RWPE2 (cell line): Measurements from ENCODE around the gene FGF6.

Experiments used
- ATAC-seq: fragments of 200-7000 bp; cut with Tn5 transposase; 3 replicates; pipeline ENCODE4 v1.9.1; 2021; ENCODE audit warnings: low read depth
- DNase-seq: peaks from one replicate; pipeline ENCODE4 v3.0.0-alpha.2; 2020; ENCODE audit warnings: low spot score
- H3K27ac ChIP-seq: fragments of 450-650 bp; 2 replicates; pipeline ENCODE4 v1.5.1; 2017; ENCODE audit warnings: mild to moderate bottlenecking; ENCODE audit not compliant: poor library complexity, severe bottlenecking
- H3K27me3 ChIP-seq: fragments of 250-450 bp; sonication (Bioruptor Pico); 2 replicates; pipeline ENCODE4 v1.5.1; 2021; ENCODE audit warnings: mild to moderate bottlenecking, moderate library complexity; ENCODE audit not compliant: insufficient read depth, poor library complexity, severe bottlenecking
- H3K36me3 ChIP-seq: fragments of 250-450 bp; sonication (Bioruptor Pico); 2 replicates; pipeline ENCODE4 v1.5.1; 2020; ENCODE audit warnings: low read depth, mild to moderate bottlenecking, moderate library complexity
- H3K4me1 ChIP-seq: fragments of 250-450 bp; sonication (Bioruptor Pico); 2 replicates; pipeline ENCODE4 v1.5.1; 2021; ENCODE audit warnings: mild to moderate bottlenecking, moderate library complexity; ENCODE audit not compliant: insufficient read depth, poor library complexity, severe bottlenecking
- H3K4me3 ChIP-seq: fragments of 250-450 bp; sonication (Bioruptor Pico); 2 replicates; pipeline ENCODE4 v1.5.1; 2021; ENCODE audit warnings: mild to moderate bottlenecking, moderate library complexity; ENCODE audit not compliant: severe bottlenecking
- H3K9me3 ChIP-seq: fragments of 250-450 bp; sonication (Bioruptor Pico); 2 replicates; pipeline ENCODE4 v1.5.1; 2021; ENCODE audit warnings: mild to moderate bottlenecking, moderate library complexity; ENCODE audit not compliant: severe bottlenecking
- CTCF ChIP-seq: fragments of 450-650 bp; IDR thresholded peaks from one replicate; pipeline ENCODE4 v1.5.1; 2017; ENCODE audit warnings: mild to moderate bottlenecking, moderate library complexity; ENCODE audit not compliant: poor library complexity, severe bottlenecking

Gene FGF6

GRCh38 chr12:4402996-4403395 lies 42.6 kb downstream of the FGF6 start:
- H3K27ac ChIP-seq, result no peak overlapping the region
- ATAC-seq (no peak), DNase-seq (no peak)
- H3K4me1 ChIP-seq, result no peaks in the 10 kb centered on the region
- H3K27me3 ChIP-seq, result peaks cover 29% of the 10 kb centered on the region
- H3K4me3 ChIP-seq, result no peak overlapping the region
- H3K9me3 ChIP-seq, result no peaks in the 10 kb centered on the region
- H3K36me3 ChIP-seq, result no peaks in the 10 kb centered on the region
- TF ChIP-seq CTCF, result no peak

GRCh38 chr12:4401117-4401516 lies 44.5 kb downstream of the FGF6 start:
- H3K27ac ChIP-seq, result no peak overlapping the region
- ATAC-seq, result no peak
- peaks cover 31% of the 10 kb centered on the region for H3K27me3 ChIP-seq

GRCh38 chr12:4395818-4396217 lies 49.8 kb downstream of the FGF6 start:
- no peaks in the 10 kb centered on the region for H3K36me3 ChIP-seq
- no peak overlapping the region for H3K27ac ChIP-seq
- no peaks in the 10 kb centered on the region for H3K9me3 ChIP-seq
- H3K27me3 ChIP-seq, result peaks cover 19% of the 10 kb centered on the region
- no peak for TF ChIP-seq CTCF
- H3K4me1 ChIP-seq, result no peaks in the 10 kb centered on the region
- ATAC-seq, result no peak
- no peak overlapping the region for H3K4me3 ChIP-seq
- no peak for DNase-seq

More at GRCh38 chr12:4401117-4401516, 44.5 kb downstream of the FGF6 start:
- Histone ChIP-seq H3K4me1 (no peaks in the 10 kb centered on the region), H3K36me3 (no peaks in the 10 kb centered on the region), H3K4me3 (no peak overlapping the region), H3K9me3 (no peaks in the 10 kb centered on the region)
- DNase-seq, result no peak
- no peak for TF ChIP-seq CTCF

DNA sequence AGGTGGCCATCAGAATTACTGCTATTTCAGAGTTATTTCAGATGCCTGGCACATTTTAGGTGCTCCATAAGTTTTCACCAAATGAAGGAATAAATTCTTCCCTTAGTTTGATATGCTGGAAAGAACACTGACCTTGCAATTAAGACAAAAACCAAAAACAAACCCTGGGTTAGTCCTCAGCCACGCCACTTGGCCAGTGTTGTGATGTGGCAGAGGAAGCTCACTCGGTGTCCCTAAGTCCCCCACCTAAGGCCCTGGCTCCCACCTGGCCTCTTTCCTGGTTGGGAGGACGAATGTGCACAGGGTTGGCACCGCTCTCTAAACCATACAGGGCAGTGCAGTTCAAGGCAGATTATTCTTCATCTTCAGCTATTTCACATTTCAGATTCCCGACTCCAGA lies 52.4 kb downstream of the FGF6 start:
- DNase-seq (no peak), ATAC-seq (no peak)
- Histone ChIP-seq H3K27me3 (peaks cover 3% of the 10 kb centered on the region), H3K27ac (no peak overlapping the region), H3K9me3 (no peaks in the 10 kb centered on the region), H3K4me1 (no peaks in the 10 kb centered on the region), H3K36me3 (no peaks in the 10 kb centered on the region), H3K4me3 (no peak overlapping the region)
- TF ChIP-seq CTCF, result no peak

DNA sequence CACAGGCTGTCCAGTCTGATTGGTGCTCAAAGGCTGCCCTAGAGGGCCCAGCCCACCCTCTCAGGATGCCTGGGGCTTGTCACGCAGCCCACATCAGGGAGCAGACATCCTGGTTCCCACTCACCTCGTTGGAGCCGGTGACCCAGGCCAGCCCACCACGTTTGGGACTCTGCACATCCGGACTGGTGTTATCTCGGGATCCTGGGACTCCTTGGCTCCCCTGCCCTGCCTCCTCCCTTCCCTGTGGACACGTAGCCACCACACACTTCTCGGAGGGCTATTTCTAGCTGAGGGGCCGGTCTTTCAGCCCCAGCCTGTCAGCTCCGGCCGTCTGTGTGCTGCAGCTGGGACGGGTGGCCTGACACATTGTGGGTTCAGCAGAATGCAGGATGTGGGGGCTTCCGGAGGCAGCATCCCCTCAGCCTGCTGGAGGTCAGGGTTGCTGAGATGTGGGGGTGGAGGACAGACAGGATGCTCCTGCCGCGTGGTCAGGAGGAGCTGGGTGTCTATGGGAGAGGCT lies 53.3 kb downstream of the FGF6 start:
- Histone ChIP-seq H3K4me3 (no peak overlapping the region), H3K27ac (no peak overlapping the region), H3K4me1 (no peaks in the 10 kb centered on the region), H3K27me3 (peaks cover 6% of the 10 kb centered on the region), H3K36me3 (no peaks in the 10 kb centered on the region), H3K9me3 (no peaks in the 10 kb centered on the region)
- DNase-seq (no peak), ATAC-seq (no peak)
- TF ChIP-seq CTCF, result no peak
